Measurements from ENCODE around the gene PRSS22.

- TF ChIP-seq, protein P1, sequence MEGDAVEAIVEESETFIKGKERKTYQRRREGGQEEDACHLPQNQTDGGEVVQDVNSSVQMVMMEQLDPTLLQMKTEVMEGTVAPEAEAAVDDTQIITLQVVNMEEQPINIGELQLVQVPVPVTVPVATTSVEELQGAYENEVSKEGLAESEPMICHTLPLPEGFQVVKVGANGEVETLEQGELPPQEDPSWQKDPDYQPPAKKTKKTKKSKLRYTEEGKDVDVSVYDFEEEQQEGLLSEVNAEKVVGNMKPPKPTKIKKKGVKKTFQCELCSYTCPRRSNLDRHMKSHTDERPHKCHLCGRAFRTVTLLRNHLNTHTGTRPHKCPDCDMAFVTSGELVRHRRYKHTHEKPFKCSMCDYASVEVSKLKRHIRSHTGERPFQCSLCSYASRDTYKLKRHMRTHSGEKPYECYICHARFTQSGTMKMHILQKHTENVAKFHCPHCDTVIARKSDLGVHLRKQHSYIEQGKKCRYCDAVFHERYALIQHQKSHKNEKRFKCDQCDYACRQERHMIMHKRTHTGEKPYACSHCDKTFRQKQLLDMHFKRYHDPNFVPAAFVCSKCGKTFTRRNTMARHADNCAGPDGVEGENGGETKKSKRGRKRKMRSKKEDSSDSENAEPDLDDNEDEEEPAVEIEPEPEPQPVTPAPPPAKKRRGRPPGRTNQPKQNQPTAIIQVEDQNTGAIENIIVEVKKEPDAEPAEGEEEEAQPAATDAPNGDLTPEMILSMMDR (IDR thresholded peaks at IDR 0.05): no peak
- no peak for TF ChIP-seq EP300 (IDR thresholded peaks at IDR 0.05; ENCODE audit: low read depth)
- no peak for TF ChIP-seq POLR2AphosphoS5 (IDR thresholded peaks at IDR 0.05)
- no peak for TF ChIP-seq POLR2A (IDR thresholded peaks at IDR 0.05)
Observed at GRCh38 chr16:2820836-2821486, 37.0 kb downstream of the PRSS22 start.
